ENCODE results near the gene TMEM62. TPM values are rescaled to one million over a fixed set of nuclear protein-coding genes. Genes with fewer than 3 reads are reported as not detected.

TMEM62 gene
- total RNA-seq, 3 donors from 2014 or later = 43.2 to 61.6 (median 59.4) TPM

DNA sequence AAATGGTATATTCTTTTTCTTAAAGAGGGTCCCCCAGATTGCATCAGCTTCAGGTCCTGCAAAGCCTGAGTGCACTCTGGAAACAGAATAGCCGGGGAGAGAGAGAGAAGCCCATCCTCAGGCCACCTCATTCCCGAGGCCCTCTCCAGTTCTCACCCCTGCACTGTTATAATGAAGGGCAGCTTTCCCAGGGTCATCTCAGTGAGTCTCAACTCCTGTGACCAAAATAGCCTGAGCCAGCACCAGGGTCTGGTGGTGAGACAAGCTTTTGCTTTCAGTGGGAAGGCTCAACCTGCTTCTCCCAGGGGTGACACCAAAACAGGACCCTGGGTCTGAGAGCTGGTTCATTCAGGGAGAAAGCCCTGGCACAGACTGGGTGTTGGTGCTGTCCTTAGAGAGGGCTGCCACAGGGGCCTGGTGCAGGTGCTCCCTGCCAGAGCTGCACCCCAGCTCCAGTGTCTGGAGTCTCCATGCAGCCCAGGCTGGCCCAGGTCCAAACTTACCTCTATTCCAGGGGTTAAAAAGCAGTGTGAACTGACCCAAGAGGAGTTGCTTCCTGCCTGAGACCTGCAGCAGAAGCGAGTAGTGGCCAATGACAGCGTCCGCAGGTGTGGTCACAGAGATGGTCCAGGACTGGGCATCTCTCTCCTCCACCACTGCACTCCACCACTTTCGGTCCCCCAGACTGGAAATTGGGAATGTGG, 81.4 kb downstream of the TMEM62 start:
- Histone ChIP-seq H3K9me3 (no peaks in the 10 kb centered on the region), H3K27me3 (no peaks in the 10 kb centered on the region), H3K36me3 (no peaks in the 10 kb centered on the region), H3K4me3 (no peak overlapping the region), H3K4me1 (no peaks in the 10 kb centered on the region), H3K27ac (no peak overlapping the region)
- no peak for DNase-seq (ENCODE audit: low spot score in 2 of 2)
- intact Hi-C loops (cut with DNase I; ENCODE audit: low total_unique reads) = no loop called here
- TF ChIP-seq POLR2AphosphoS5 (IDR thresholded peaks at IDR 0.05) (no peak), POLR2A (IDR thresholded peaks at IDR 0.05) (no peak)
- TF ChIP-seq, protein P1, sequence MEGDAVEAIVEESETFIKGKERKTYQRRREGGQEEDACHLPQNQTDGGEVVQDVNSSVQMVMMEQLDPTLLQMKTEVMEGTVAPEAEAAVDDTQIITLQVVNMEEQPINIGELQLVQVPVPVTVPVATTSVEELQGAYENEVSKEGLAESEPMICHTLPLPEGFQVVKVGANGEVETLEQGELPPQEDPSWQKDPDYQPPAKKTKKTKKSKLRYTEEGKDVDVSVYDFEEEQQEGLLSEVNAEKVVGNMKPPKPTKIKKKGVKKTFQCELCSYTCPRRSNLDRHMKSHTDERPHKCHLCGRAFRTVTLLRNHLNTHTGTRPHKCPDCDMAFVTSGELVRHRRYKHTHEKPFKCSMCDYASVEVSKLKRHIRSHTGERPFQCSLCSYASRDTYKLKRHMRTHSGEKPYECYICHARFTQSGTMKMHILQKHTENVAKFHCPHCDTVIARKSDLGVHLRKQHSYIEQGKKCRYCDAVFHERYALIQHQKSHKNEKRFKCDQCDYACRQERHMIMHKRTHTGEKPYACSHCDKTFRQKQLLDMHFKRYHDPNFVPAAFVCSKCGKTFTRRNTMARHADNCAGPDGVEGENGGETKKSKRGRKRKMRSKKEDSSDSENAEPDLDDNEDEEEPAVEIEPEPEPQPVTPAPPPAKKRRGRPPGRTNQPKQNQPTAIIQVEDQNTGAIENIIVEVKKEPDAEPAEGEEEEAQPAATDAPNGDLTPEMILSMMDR (IDR thresholded peaks at IDR 0.05) = no peak

DNA sequence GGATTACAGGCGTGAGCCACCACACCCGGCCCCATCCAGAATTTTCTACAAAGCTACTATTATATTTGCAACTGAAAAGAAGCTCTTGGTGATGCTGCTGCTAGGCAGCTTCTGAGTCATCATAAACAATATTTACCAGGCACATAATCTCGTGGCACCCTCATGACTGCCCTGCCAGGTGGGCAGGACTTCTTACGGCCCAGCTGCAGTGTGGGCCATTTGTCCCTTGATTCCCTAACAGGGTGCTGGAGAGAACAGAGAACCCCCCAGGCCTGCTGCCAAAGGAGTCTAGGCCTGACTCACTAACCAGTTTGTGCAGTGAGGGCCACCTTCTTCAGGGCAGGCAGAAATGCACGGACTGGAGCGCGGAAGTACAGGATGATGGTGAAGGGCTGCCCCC, 82.6 kb downstream of the TMEM62 start:
- intact Hi-C loops (cut with DNase I; ENCODE audit: low total_unique reads) = no loop called here
- no peaks in the 10 kb centered on the region for H3K4me1 ChIP-seq
- DNase-seq (ENCODE audit: low spot score in 2 of 2) = no peak
- H3K9me3 ChIP-seq = no peaks in the 10 kb centered on the region
- no peaks in the 10 kb centered on the region for H3K36me3 ChIP-seq
- TF ChIP-seq POLR2AphosphoS5 (IDR thresholded peaks at IDR 0.05) = no peak
- TF ChIP-seq, protein P1 (IDR thresholded peaks at IDR 0.05) = no peak
- no peak for TF ChIP-seq POLR2A (IDR thresholded peaks at IDR 0.05)
- H3K4me3 ChIP-seq = no peak overlapping the region
- H3K27me3 ChIP-seq = no peaks in the 10 kb centered on the region
- no peak overlapping the region for H3K27ac ChIP-seq

DNA sequence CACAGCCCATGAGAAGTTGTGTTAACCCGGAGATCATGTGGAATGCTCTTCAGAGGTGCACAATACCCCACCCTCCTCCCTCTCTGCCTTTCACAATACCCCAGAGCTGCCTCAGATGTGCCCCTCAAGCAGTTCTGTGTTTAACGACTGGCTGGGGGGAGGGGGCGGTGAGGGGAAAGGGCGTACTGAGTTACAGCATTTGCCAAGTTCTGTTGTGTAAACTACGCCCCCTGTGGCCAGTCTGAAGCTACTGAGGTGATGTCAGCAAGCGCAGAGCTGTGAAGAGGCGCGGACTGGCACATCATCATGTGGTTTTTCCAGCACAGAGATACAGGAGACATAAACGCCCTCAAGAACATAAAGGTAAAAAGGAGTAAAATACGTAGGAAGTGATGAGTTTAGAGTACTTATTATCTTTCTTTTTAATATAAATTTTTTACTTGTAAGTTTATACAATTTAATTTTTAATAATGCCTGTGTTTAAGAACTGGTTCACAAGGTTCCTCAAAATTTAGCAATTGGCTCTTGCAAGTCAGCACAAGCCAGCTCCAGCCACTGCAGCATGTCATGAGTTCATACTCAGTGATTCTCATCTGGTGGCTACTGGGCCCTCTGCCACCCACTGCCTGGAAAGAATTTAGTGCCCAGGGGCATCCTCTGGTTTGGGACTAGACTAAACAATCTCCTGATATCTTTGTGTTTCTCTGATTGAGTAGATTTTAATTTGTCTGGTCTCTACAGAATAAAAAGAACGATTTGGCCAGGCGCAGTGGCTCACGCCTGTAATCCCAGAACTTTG, 85.7 kb downstream of the TMEM62 start:
- DNase-seq (ENCODE audit: low spot score in 2 of 2) = peak; percentile 77 to 93
- intact Hi-C loops (cut with DNase I; ENCODE audit: low total_unique reads) = no loop called here
- Histone ChIP-seq H3K27me3 (no peaks in the 10 kb centered on the region), H3K4me3 (no peak overlapping the region), H3K4me1 (no peaks in the 10 kb centered on the region), H3K27ac (peak overlapping the region; percentile 57 to 87), H3K9me3 (no peaks in the 10 kb centered on the region), H3K36me3 (no peaks in the 10 kb centered on the region)
- TF ChIP-seq, protein P1 (IDR thresholded peaks at IDR 0.05) = peak in 1 of 3 donors; percentile 48
- TF ChIP-seq POLR2A (IDR thresholded peaks at IDR 0.05) (no peak), POLR2AphosphoS5 (IDR thresholded peaks at IDR 0.05) (peak in 1 of 3 donors; percentile 29)

DNA sequence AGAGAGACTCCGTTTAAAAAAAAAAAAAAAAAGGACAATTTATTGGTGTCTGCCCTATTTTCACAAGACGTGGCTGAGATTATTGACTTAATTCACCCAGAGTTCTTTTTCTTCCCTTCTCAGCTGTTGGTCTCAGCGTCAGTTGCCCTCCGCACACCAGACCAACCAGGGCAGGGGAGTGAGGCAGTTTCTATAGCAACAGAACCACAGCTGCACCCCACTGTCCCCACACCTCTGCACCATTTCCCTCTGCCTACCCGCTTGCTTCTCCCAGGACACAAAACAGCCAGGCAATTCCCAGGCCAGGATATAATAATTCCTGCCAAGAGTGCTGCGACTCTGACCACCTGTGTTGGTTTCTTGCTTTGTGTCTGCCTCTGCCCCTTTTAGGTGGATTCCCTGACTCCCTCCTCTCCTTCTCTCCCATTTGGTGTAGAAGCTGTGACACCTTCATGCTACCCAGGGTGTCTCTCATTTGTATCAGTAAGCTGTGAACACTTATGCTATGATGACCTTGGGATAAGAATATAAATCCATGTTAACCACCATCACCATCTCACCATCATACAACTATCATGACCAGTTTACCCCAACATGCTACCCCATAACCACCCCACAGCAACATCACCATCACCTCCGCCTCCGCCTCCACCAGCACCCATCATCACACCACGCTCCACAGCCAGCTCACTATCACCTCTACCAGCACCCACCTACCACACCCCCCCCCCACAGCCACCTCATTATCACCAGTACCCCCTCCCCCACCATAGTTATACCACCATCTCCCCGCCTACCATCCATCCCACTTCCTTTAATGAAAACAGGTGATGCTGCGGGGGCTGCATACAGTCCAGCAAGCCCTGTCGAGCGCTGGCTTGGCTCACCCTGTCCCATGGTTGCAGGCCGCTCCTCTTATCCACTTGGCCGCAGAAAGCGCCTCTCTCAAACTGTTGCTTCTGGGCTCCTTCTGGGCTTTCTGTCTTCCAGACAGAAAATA, 86.8 kb downstream of the TMEM62 start:
- intact Hi-C loops (cut with DNase I; ENCODE audit: low total_unique reads) = no loop called here
- TF ChIP-seq POLR2AphosphoS5 (IDR thresholded peaks at IDR 0.05) (no peak), POLR2A (IDR thresholded peaks at IDR 0.05) (no peak)
- TF ChIP-seq, protein P1 (IDR thresholded peaks at IDR 0.05) = no peak

More for the DNA sequence above, 86.8 kb downstream of the TMEM62 start:
- DNase-seq (ENCODE audit: low spot score in 2 of 2) = no peak
- no peak overlapping the region for H3K4me3 ChIP-seq
- H3K27ac ChIP-seq = peak overlapping the region; percentile 23 to 57
- H3K9me3 ChIP-seq = no peaks in the 10 kb centered on the region
- no peaks in the 10 kb centered on the region for H3K36me3 ChIP-seq
- H3K27me3 ChIP-seq = no peaks in the 10 kb centered on the region
- no peaks in the 10 kb centered on the region for H3K4me1 ChIP-seq
